Measurements from ENCODE around the gene GCLM. TPM values are rescaled to one million over a fixed set of nuclear protein-coding genes. Genes with fewer than 3 reads are reported as not detected.

The GCLM gene
- total RNA-seq, 1 donor from 2014 or later, result 11.4 TPM

GRCh38 chr1:93839753-93840152, 69.5 kb downstream of the GCLM start:
- peaks cover 4% of the 10 kb centered on the region for H3K36me3 ChIP-seq
- H3K27ac ChIP-seq (replicated peaks), result no peak overlapping the region
- H3K4me1 ChIP-seq, result peaks cover 11% of the 10 kb centered on the region
- H3K27me3 ChIP-seq (ENCODE audit: low read depth), result no peaks in the 10 kb centered on the region
- intact Hi-C loops (cut with micrococcal nuclease), result loop anchor here (10.0 kb wide), 1 partner anchor 405 kb away; no protein-coding TSS in a partner anchor
- DNase-seq, result no peak
- no peak overlapping the region for H3K4me3 ChIP-seq
- no peak for TF ChIP-seq CTCF (IDR thresholded peaks at IDR 0.05; ENCODE audit: borderline replicate concordance)
- no peaks in the 10 kb centered on the region for H3K9me3 ChIP-seq (replicated peaks)

GRCh38 chr1:93839307-93839706, 69.9 kb downstream of the GCLM start:
- Histone ChIP-seq H3K4me3 (no peak overlapping the region), H3K9me3 (replicated peaks) (no peaks in the 10 kb centered on the region), H3K27me3 (ENCODE audit: low read depth) (no peaks in the 10 kb centered on the region), H3K27ac (replicated peaks) (no peak overlapping the region), H3K36me3 (peaks cover 4% of the 10 kb centered on the region), H3K4me1 (peaks cover 6% of the 10 kb centered on the region)
- DNase-seq, result no peak
- no peak for TF ChIP-seq CTCF (IDR thresholded peaks at IDR 0.05; ENCODE audit: borderline replicate concordance)
- intact Hi-C loops (cut with micrococcal nuclease), result no loop called here

GRCh38 chr1:93837961-93838360, 71.3 kb downstream of the GCLM start:
- Histone ChIP-seq H3K4me1 (no peaks in the 10 kb centered on the region), H3K36me3 (peaks cover 3% of the 10 kb centered on the region), H3K9me3 (replicated peaks) (peaks cover 8% of the 10 kb centered on the region), H3K27ac (replicated peaks) (no peak overlapping the region), H3K27me3 (ENCODE audit: low read depth) (no peaks in the 10 kb centered on the region), H3K4me3 (no peak overlapping the region)
- intact Hi-C loops (cut with micrococcal nuclease), result no loop called here
- TF ChIP-seq CTCF (IDR thresholded peaks at IDR 0.05; ENCODE audit: borderline replicate concordance), result no peak
- DNase-seq, result no peak

Small RNA genes lying within 50 kb of the gene (microRNA-seq; reads per million reads assigned to microRNA genes)
- gene MIR760, result 3.7 reads per million, percentile 7 among the genes with 10 or more reads in this experiment

Other genes with a start within 250 kb of the GCLM start
- gene BCAR3, start 227.6 kb downstream of the GCLM start, total RNA-seq, result 23.5 TPM
- gene DNTTIP2, start 30.2 kb downstream of the GCLM start, total RNA-seq, result 40.0 TPM
- 0.11 TPM for gene ABCA4, start 211.7 kb upstream of the GCLM start, total RNA-seq